Measurements from ENCODE around the gene AGFG1.

AGFG1 gene

DNA sequence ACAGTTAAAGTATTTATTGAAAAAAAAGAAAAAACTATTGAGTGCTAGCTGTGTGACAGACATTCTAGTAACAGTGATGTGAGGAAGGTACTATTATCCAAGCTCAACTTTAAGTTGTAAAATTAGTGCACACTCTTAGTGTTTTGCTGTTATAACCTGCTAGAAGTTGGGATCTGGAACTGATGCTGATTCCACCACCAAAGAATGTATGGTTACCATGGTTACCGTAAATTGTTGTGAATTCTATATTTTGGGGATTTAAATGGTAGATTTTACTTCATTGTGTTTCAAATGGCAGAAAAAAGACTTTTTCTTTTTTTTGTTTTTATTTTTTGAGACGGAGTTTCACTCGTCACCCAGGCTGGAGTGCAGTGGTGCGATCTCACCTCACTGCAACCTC, 5.3 kb downstream of the AGFG1 start:
- H3K27me3 ChIP-seq (ENCODE audit: control insufficient read depth in 3 of 3, insufficient read depth in 3 of 3, low read depth in 1 of 3, low read length in 3 of 3), result no peaks in the 10 kb centered on the region
- no peak overlapping the region for H2AFZ ChIP-seq (ENCODE audit: low read length)
- peaks cover 0 to 10% of the 10 kb centered on the region in 2 donors for H3K4me1 ChIP-seq (ENCODE audit: control insufficient read depth in 2 of 2, insufficient read depth in 1 of 2, low read depth in 1 of 2, low read length in 2 of 2)
- no peak overlapping the region for H2BK120ac ChIP-seq (ENCODE audit: low read depth, low read length)
- H3K9ac ChIP-seq (ENCODE audit: low read depth, low read length, poor library complexity), result no peak overlapping the region
- H3K79me1 ChIP-seq (ENCODE audit: low read depth, low read length), result peaks cover 2% of the 10 kb centered on the region
- H2BK15ac ChIP-seq (ENCODE audit: low read length), result no peak overlapping the region
- no peak for DNase-seq (ENCODE audit: low spot score)
- H4K91ac ChIP-seq (ENCODE audit: low read depth, low read length, poor library complexity), result no peak overlapping the region
- H3K27ac ChIP-seq (replicated peaks; ENCODE audit: low read length), result no peak overlapping the region
- no peak overlapping the region for H3K23ac ChIP-seq (ENCODE audit: low read depth, low read length, poor library complexity)
- no peak overlapping the region for H2BK5ac ChIP-seq (ENCODE audit: low read length)
- no peak overlapping the region for H4K8ac ChIP-seq (ENCODE audit: low read depth, low read length)
- H3K36me3 ChIP-seq (replicated peaks in 1 of 2; ENCODE audit: control insufficient read depth in 2 of 2, insufficient read depth in 2 of 2, low read length in 2 of 2), result peaks cover 0 to 16% of the 10 kb centered on the region in 2 donors
- H3K4ac ChIP-seq (ENCODE audit: low read length), result no peak overlapping the region
- no peak overlapping the region for H3K4me2 ChIP-seq (ENCODE audit: insufficient read depth, low read length, poor library complexity, severe bottlenecking)
- H2BK12ac ChIP-seq (ENCODE audit: low read length), result no peak overlapping the region
- H3K14ac ChIP-seq (ENCODE audit: low read length), result no peak overlapping the region
- H2AK5ac ChIP-seq (ENCODE audit: low read depth, low read length), result no peak overlapping the region
- no peak overlapping the region for H3K18ac ChIP-seq (ENCODE audit: low read length)
- H3K9me3 ChIP-seq (replicated peaks in 1 of 2; ENCODE audit: control insufficient read depth in 2 of 2, insufficient read depth in 1 of 2, low read depth in 1 of 2, low read length in 2 of 2), result no peaks in the 10 kb centered on the region
- no CpG with 5 or more reads among the region's 4 CpGs for WGBS, 2 donors (ENCODE audit: extremely low coverage in 2 of 2, insufficient read length in 2 of 2, insufficient replicate concordance in 1 of 2)
- H3K4me3 ChIP-seq (ENCODE audit: low read length in 2 of 2), result no peak overlapping the region

DNA sequence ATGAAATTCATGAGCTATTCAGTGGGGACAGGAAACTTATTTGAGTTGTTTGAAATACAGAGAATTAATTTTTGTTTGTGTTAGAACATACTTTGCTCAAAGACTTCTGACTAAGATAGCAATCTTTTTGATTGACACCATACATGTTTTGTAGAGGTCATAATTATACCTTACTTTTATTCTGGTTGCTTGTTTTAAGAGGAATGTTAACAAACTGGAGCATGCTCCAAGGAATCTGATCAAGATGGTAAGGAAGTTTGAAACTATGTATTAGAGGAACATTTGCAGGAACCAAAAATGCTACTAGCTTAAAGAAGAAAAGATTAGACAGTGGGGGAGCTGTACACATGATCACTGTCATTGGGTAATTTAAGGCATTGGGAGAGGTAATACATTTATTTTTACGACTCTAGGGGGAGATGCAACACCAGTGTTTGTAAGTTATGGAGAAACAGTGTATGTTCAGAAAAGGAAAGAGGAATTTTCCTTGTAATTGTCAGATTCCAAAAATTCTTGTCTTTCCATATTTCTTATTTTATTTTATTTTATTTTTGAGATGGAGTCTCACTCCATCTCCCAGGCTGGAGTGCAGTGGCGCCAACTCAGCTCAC, 8.0 kb downstream of the AGFG1 start:
- Histone ChIP-seq H3K9ac (ENCODE audit: low read depth, low read length, poor library complexity) (no peak overlapping the region), H3K9me3 (replicated peaks in 1 of 2; ENCODE audit: control insufficient read depth in 2 of 2, insufficient read depth in 1 of 2, low read depth in 1 of 2, low read length in 2 of 2) (peaks cover 0 to 3% of the 10 kb centered on the region in 2 donors), H3K4ac (ENCODE audit: low read length) (no peak overlapping the region), H3K18ac (ENCODE audit: low read length) (no peak overlapping the region), H3K79me1 (ENCODE audit: low read depth, low read length) (peaks cover 2% of the 10 kb centered on the region), H4K91ac (ENCODE audit: low read depth, low read length, poor library complexity) (no peak overlapping the region), H2BK12ac (ENCODE audit: low read length) (no peak overlapping the region), H3K36me3 (replicated peaks in 1 of 2; ENCODE audit: control insufficient read depth in 2 of 2, insufficient read depth in 2 of 2, low read length in 2 of 2) (peaks cover 0 to 16% of the 10 kb centered on the region in 2 donors), H3K27me3 (ENCODE audit: control insufficient read depth in 3 of 3, insufficient read depth in 3 of 3, low read depth in 1 of 3, low read length in 3 of 3) (no peaks in the 10 kb centered on the region), H2BK5ac (ENCODE audit: low read length) (no peak overlapping the region), H3K4me3 (ENCODE audit: low read length in 2 of 2) (no peak overlapping the region), H3K4me2 (ENCODE audit: insufficient read depth, low read length, poor library complexity, severe bottlenecking) (no peak overlapping the region), H2AFZ (ENCODE audit: low read length) (no peak overlapping the region), H2BK120ac (ENCODE audit: low read depth, low read length) (no peak overlapping the region), H2BK15ac (ENCODE audit: low read length) (no peak overlapping the region), H3K14ac (ENCODE audit: low read length) (no peak overlapping the region), H2AK5ac (ENCODE audit: low read depth, low read length) (no peak overlapping the region), H4K8ac (ENCODE audit: low read depth, low read length) (no peak overlapping the region), H3K4me1 (ENCODE audit: control insufficient read depth in 2 of 2, insufficient read depth in 1 of 2, low read depth in 1 of 2, low read length in 2 of 2) (no peaks in the 10 kb centered on the region), H3K23ac (ENCODE audit: low read depth, low read length, poor library complexity) (no peak overlapping the region), H3K27ac (replicated peaks; ENCODE audit: low read length) (no peak overlapping the region)
- WGBS, 2 donors (ENCODE audit: extremely low coverage in 2 of 2, insufficient read length in 2 of 2, insufficient replicate concordance in 1 of 2), result no CpG with 5 or more reads among the region's 2 CpGs
- DNase-seq (ENCODE audit: low spot score), result no peak

DNA sequence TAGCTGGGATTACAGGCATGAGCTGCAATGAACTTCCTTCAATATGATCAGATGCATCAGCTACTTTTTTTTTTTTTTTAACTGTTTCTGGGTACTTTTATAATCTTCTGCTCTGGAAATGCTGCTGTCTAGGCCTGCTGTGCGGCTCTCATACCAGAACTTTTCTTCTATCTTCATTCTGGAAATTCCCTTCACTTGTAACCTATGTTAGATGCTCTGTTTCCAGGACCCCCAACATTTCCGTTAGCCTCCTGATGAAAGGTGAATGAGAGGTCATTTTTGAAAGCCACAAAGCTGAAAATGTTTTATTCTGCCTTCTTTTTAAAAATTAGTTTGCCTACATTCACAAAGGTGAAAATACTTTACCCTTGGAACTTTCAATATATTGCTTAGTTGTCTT, 8.6 kb downstream of the AGFG1 start:
- peaks cover 0 to 8% of the 10 kb centered on the region in 2 donors for H3K9me3 ChIP-seq (replicated peaks in 1 of 2; ENCODE audit: control insufficient read depth in 2 of 2, insufficient read depth in 1 of 2, low read depth in 1 of 2, low read length in 2 of 2)
- H2BK15ac ChIP-seq (ENCODE audit: low read length), result no peak overlapping the region
- no peak overlapping the region for H2BK5ac ChIP-seq (ENCODE audit: low read length)
- H3K9ac ChIP-seq (ENCODE audit: low read depth, low read length, poor library complexity), result no peak overlapping the region
- H3K79me1 ChIP-seq (ENCODE audit: low read depth, low read length), result peaks cover 2% of the 10 kb centered on the region
- no peak overlapping the region for H3K4me2 ChIP-seq (ENCODE audit: insufficient read depth, low read length, poor library complexity, severe bottlenecking)
- DNase-seq (ENCODE audit: low spot score), result no peak
- H4K91ac ChIP-seq (ENCODE audit: low read depth, low read length, poor library complexity), result no peak overlapping the region
- no peaks in the 10 kb centered on the region for H3K4me1 ChIP-seq (ENCODE audit: control insufficient read depth in 2 of 2, insufficient read depth in 1 of 2, low read depth in 1 of 2, low read length in 2 of 2)
- no peak overlapping the region for H3K18ac ChIP-seq (ENCODE audit: low read length)
- H4K8ac ChIP-seq (ENCODE audit: low read depth, low read length), result no peak overlapping the region
- H2AK5ac ChIP-seq (ENCODE audit: low read depth, low read length), result no peak overlapping the region
- H3K27me3 ChIP-seq (ENCODE audit: control insufficient read depth in 3 of 3, insufficient read depth in 3 of 3, low read depth in 1 of 3, low read length in 3 of 3), result no peaks in the 10 kb centered on the region
- H3K23ac ChIP-seq (ENCODE audit: low read depth, low read length, poor library complexity), result no peak overlapping the region
- WGBS, 2 donors (ENCODE audit: extremely low coverage in 2 of 2, insufficient read length in 2 of 2, insufficient replicate concordance in 1 of 2), result no CpG with 5 or more reads among the region's 2 CpGs
- no peak overlapping the region for H3K4ac ChIP-seq (ENCODE audit: low read length)
- no peak overlapping the region for H2BK120ac ChIP-seq (ENCODE audit: low read depth, low read length)
- no peak overlapping the region for H2BK12ac ChIP-seq (ENCODE audit: low read length)
- H3K36me3 ChIP-seq (replicated peaks in 1 of 2; ENCODE audit: control insufficient read depth in 2 of 2, insufficient read depth in 2 of 2, low read length in 2 of 2), result peaks cover 0 to 13% of the 10 kb centered on the region in 2 donors
- no peak overlapping the region for H3K27ac ChIP-seq (replicated peaks; ENCODE audit: low read length)
- no peak overlapping the region for H2AFZ ChIP-seq (ENCODE audit: low read length)
- H3K4me3 ChIP-seq (ENCODE audit: low read length in 2 of 2), result no peak overlapping the region
- H3K14ac ChIP-seq (ENCODE audit: low read length), result no peak overlapping the region

DNA sequence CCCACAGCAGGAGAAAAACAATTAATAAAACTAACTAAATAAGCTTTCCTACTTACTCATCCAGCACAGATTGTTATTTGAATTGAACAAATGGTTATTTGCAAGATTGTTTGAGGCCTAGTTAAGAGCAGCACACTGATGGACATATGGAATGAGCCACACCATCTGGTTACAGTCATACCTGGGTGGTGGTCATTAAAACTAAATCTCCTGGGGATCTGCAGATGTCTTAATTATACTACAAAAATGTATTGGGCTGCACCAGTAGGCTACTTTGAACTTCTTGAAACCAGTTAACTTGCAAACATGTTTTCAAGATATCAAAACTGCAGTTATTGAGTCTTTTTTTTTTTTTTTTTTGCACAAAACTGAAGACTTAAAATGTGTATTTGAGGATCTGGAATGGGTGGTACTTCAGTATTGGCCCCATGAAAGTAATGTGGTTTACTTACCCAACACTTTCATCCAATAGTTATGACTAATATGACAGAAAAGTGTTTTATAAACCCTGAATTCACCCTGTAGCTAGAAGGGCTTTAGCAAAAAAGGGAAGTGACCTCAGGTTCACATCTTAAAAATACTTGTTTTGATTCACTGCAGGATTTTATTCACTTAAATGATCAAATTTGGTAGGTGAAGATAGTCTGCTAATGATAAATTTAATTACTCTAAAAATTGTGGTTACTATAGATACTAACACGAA, 10.8 kb downstream of the AGFG1 start:
- WGBS, 2 donors (ENCODE audit: extremely low coverage in 2 of 2, insufficient read length in 2 of 2, insufficient replicate concordance in 1 of 2), result no CpG with 5 or more reads among the region's 1 CpG
- H3K4ac ChIP-seq (ENCODE audit: low read length), result no peak overlapping the region

More for the DNA sequence above, 10.8 kb downstream of the AGFG1 start:
- Histone ChIP-seq H2BK15ac (ENCODE audit: low read length) (no peak overlapping the region), H3K9me3 (replicated peaks in 1 of 2; ENCODE audit: control insufficient read depth in 2 of 2, insufficient read depth in 1 of 2, low read depth in 1 of 2, low read length in 2 of 2) (peaks cover 0 to 19% of the 10 kb centered on the region in 2 donors), H2AK5ac (ENCODE audit: low read depth, low read length) (no peak overlapping the region), H3K18ac (ENCODE audit: low read length) (no peak overlapping the region), H2BK5ac (ENCODE audit: low read length) (no peak overlapping the region), H3K4me3 (ENCODE audit: low read length in 2 of 2) (no peak overlapping the region), H2BK120ac (ENCODE audit: low read depth, low read length) (no peak overlapping the region), H2BK12ac (ENCODE audit: low read length) (no peak overlapping the region), H2AFZ (ENCODE audit: low read length) (no peak overlapping the region), H3K79me1 (ENCODE audit: low read depth, low read length) (peaks cover 3% of the 10 kb centered on the region), H3K4me2 (ENCODE audit: insufficient read depth, low read length, poor library complexity, severe bottlenecking) (no peak overlapping the region), H3K14ac (ENCODE audit: low read length) (no peak overlapping the region), H4K8ac (ENCODE audit: low read depth, low read length) (no peak overlapping the region), H3K27me3 (ENCODE audit: control insufficient read depth in 3 of 3, insufficient read depth in 3 of 3, low read depth in 1 of 3, low read length in 3 of 3) (no peaks in the 10 kb centered on the region), H3K27ac (replicated peaks; ENCODE audit: low read length) (no peak overlapping the region), H3K36me3 (replicated peaks in 1 of 2; ENCODE audit: control insufficient read depth in 2 of 2, insufficient read depth in 2 of 2, low read length in 2 of 2) (peaks cover 0 to 8% of the 10 kb centered on the region in 2 donors), H4K91ac (ENCODE audit: low read depth, low read length, poor library complexity) (no peak overlapping the region), H3K9ac (ENCODE audit: low read depth, low read length, poor library complexity) (no peak overlapping the region), H3K23ac (ENCODE audit: low read depth, low read length, poor library complexity) (no peak overlapping the region), H3K4me1 (ENCODE audit: control insufficient read depth in 2 of 2, insufficient read depth in 1 of 2, low read depth in 1 of 2, low read length in 2 of 2) (no peaks in the 10 kb centered on the region)
- no peak for DNase-seq (ENCODE audit: low spot score)

All from neuronal stem cell (in vitro differentiated cells).